Measurements from ENCODE around the gene NEO1. TPM values are rescaled to one million over a fixed set of nuclear protein-coding genes. Genes with fewer than 3 reads are reported as not detected.
"Not testable (repeated sequence)": the region's sequence is repeated elsewhere in the genome, so short reads cannot be mapped to it uniquely, and the experiment has no call there.

Gene NEO1
- total RNA-seq, 4 donors from 2014 or later = 27.1 to 39.6 (median 28.8) TPM

DNA sequence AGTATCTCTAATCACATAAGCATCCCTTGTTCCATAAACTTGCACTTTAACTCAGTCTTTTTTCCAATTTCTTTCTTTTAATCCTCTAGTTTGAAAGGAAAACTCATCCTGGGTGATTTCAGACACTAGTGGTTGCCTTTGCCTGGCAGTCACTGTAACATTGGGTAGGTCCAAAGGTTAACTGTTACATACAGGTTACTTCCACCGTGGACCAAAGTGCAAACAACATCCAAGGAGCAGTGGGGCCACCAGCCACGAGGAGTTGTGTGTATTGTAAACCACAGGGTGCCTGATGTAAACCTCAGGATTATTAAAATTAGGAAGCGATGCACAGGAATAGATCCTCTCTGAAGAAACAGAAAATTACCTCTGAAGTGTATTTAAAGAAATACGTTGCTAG is 241.5 kb downstream of the NEO1 start:
- DNase-seq = no peak
- no peaks in the 10 kb centered on the region for H3K9me3 ChIP-seq
- no peaks in the 10 kb centered on the region for H3K27me3 ChIP-seq
- WGBS, 2 donors = 85 to 88% methylated on average over 4 of the region's 4 CpGs
- H3K4me1 ChIP-seq = no peaks in the 10 kb centered on the region
- peaks cover 7 to 10% of the 10 kb centered on the region in 2 donors for H3K36me3 ChIP-seq
- H3K27ac ChIP-seq = no peak overlapping the region
- H3K4me3 ChIP-seq (replicated peaks in 1 of 3) = no peak overlapping the region
- TF ChIP-seq, protein P1, sequence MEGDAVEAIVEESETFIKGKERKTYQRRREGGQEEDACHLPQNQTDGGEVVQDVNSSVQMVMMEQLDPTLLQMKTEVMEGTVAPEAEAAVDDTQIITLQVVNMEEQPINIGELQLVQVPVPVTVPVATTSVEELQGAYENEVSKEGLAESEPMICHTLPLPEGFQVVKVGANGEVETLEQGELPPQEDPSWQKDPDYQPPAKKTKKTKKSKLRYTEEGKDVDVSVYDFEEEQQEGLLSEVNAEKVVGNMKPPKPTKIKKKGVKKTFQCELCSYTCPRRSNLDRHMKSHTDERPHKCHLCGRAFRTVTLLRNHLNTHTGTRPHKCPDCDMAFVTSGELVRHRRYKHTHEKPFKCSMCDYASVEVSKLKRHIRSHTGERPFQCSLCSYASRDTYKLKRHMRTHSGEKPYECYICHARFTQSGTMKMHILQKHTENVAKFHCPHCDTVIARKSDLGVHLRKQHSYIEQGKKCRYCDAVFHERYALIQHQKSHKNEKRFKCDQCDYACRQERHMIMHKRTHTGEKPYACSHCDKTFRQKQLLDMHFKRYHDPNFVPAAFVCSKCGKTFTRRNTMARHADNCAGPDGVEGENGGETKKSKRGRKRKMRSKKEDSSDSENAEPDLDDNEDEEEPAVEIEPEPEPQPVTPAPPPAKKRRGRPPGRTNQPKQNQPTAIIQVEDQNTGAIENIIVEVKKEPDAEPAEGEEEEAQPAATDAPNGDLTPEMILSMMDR (IDR thresholded peaks at IDR 0.05) = no peak
- no peak for TF ChIP-seq POLR2A (IDR thresholded peaks at IDR 0.05)
- intact Hi-C loops (cut with DNase I) = no loop called here

DNA sequence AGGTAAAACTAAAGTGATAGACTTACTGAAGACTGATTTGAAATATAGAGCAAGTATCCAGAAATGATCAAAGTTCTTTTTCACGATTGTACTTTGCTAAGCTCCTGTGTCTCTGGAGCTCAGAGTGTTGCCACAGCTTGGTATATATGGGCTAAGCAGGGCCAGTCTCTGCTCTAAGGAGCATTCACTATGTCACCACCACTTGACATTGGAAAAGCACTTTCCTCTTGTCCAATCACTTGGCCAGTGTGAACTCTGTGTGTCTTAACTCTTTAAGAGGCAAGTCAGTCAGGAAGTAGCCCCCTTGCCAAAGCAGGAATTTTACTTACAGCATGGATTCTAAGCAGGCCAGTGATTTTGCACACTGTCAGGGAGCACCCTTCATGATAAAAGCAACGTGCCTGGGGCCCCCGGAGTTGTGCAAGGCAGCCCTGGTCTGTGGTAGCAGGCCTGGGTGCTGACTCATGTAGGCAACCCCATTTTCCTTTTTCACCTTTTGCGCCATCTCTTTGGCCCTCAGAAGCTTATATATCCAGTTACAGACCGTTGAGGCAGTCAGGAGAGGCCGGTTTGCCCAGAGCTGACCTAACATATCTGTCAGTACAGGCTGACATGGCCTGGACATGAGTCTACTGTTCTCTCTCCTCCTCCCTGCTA is 243.5 kb downstream of the NEO1 start:
- Histone ChIP-seq H3K27me3 (no peaks in the 10 kb centered on the region), H3K4me3 (replicated peaks in 1 of 3) (no peak overlapping the region), H3K9me3 (no peaks in the 10 kb centered on the region), H3K27ac (no peak overlapping the region), H3K4me1 (no peaks in the 10 kb centered on the region), H3K36me3 (peaks cover 0 to 3% of the 10 kb centered on the region in 2 donors)
- TF ChIP-seq, protein P1 (IDR thresholded peaks at IDR 0.05) = no peak
- no peak for TF ChIP-seq POLR2A (IDR thresholded peaks at IDR 0.05)
- no peak for DNase-seq
- intact Hi-C loops (cut with DNase I) = no loop called here
- 56 to 62% methylated on average over 6 of the region's 6 CpGs for WGBS, 2 donors

- Histone ChIP-seq H3K4me1 (no peaks in the 10 kb centered on the region), H3K4me3 (replicated peaks in 1 of 3) (no peak overlapping the region), H3K27me3 (no peaks in the 10 kb centered on the region), H3K27ac (no peak overlapping the region), H3K36me3 (no peaks in the 10 kb centered on the region), H3K9me3 (no peaks in the 10 kb centered on the region)
- intact Hi-C loops (cut with DNase I) = no loop called here
- TF ChIP-seq, protein P1 (IDR thresholded peaks at IDR 0.05) = no peak
- TF ChIP-seq POLR2A (IDR thresholded peaks at IDR 0.05) = no peak
- DNase-seq = no peak
- WGBS, 2 donors = 84 to 87% methylated on average over 9 of the region's 9 CpGs
Measured at GRCh38 chr15:73296609-73297353, 244.5 kb downstream of the NEO1 start.

DNA sequence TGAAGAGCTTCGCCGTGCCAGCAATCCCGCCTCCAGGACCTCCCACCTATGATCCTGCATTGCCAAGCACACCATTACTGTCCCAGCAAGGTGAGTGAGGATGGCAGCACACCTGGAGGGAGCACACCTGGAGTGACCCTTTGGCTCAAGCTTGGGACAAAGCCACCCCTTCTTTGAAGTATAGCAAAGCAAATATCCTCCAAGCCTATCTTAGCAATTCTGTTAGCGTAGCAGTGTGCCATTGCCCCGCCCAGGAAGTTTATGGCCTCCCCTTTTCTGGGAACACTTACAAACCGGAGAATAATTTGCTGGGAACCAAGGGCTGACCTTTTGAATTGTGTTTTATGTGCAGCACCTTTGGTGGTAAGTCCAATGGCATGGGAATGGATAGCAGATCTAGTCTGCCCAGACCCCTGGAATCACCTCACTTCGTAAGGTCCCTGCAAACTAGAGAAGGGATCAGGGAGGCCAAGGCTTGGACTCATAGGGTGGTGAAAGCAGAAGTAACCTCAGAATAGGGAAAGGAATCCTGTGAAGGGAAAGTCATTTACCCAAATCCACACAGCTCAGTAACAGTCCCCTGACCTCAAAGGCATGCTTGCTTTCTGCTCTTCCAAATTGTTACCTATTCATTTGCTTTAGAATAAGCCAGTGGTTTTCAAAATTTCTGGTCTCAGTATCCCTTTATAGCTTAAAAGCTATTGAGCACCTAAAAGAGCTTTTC is 246.4 kb downstream of the NEO1 start:
- Histone ChIP-seq H3K4me3 (replicated peaks in 1 of 3) (no peak overlapping the region), H3K9me3 (no peaks in the 10 kb centered on the region), H3K36me3 (peaks cover 5 to 8% of the 10 kb centered on the region in 2 donors), H3K27ac (no peak overlapping the region), H3K4me1 (no peaks in the 10 kb centered on the region), H3K27me3 (no peaks in the 10 kb centered on the region)
- no peak for DNase-seq
- intact Hi-C loops (cut with DNase I) = no loop called here
- no peak for TF ChIP-seq POLR2A (IDR thresholded peaks at IDR 0.05)
- TF ChIP-seq, protein P1 (IDR thresholded peaks at IDR 0.05) = no peak
- WGBS, 2 donors = 93 to 94% methylated on average over 7 of the region's 7 CpGs

DNA sequence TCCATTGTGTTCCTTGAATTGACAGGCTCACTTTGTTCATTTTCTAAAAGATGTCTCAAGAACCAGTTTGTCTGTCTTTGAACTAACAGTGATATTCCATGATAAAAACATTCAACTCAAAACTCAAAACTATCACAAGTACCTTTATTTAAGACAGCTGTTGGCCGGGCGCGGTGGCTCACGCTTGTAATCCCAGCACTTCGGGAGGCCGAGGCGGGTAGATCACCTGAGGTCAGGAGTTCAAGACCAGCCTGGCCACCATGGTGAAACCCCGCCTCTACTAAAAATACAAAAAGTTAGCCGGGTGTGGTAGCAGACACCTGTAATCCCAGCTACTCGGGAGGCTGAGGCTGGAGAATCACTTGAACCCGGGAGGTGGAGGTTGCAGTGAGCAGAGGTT is 248.0 kb downstream of the NEO1 start:
- H3K9me3 ChIP-seq; H3K4me1 ChIP-seq; intact Hi-C loops (cut with DNase I); H3K4me3 ChIP-seq (replicated peaks in 1 of 3); H3K27ac ChIP-seq; H3K27me3 ChIP-seq; DNase-seq: not testable (repeated sequence)
- 86 to 89% methylated on average over 11 of the region's 11 CpGs for WGBS, 2 donors
- peaks cover 5 to 11% of the 10 kb centered on the region in 2 donors for H3K36me3 ChIP-seq
